ENCODE results near the gene GRK4.

GRK4 gene

GRCh38 chr4:3074846-3075651 is 111.7 kb downstream of the GRK4 start:
- DNase-seq = peak in 2 of 4 experiments; percentile 43 to 54

GRCh38 chr4:3075652-3075981 is 112.2 kb downstream of the GRK4 start:
- DNase-seq = no peak

- DNase-seq = no peak
These were observed 114.4 kb downstream of the GRK4 start for GRCh38 chr4:3077796-3078195.

DNA sequence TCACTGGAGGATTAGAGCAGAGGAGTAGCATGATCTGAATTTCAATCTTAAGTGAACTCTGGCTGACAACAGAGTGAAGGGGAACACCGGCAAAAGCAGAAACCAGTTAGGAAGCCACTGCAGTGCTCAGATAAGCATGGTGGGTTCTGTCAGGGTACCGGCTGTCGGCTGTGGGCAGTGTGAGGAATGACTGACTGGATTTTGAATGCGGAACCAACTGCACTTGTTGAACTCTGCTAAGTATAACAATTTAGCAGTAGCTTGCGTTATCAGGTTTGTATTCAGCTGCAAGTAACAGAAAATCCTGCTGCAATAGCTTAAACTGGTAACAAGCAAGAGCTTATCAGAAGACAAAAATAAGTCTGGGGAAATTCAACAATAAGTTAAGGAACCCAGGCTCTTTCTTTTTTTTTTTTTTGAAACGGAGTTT is 116.3 kb downstream of the GRK4 start:
- DNase-seq = no peak

DNA sequence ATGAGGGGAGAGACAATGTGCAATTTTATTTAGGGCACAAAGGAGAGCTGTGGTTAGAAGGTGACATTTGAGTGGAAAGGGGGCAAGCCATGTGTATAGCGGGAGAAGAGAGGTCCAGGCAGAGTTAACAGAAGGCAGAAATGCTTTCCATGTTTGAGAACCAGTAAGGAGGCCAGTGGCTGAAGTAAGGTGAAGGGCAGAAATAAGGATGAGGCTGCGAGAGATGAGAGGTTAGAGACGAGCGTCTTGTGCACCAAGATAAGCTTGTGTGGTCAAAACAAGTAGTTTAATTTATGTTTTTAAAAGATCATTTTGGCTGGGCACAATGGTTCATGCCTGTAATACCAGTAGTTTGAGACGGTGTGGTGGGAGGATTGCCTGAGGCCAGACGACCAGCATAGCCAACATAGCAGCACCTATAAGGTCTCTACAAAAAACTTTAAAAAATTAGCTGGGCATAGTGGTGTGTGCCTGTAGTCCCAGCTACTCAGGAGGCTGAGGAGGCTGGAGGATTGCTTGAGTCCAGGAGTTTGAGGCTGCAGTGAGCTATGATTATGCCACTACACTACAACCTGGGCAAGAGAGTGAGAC is 119.6 kb downstream of the GRK4 start:
- no peak for DNase-seq

GRCh38 chr4:3083732-3084131 is 120.4 kb downstream of the GRK4 start:
- no peak for DNase-seq

DNA sequence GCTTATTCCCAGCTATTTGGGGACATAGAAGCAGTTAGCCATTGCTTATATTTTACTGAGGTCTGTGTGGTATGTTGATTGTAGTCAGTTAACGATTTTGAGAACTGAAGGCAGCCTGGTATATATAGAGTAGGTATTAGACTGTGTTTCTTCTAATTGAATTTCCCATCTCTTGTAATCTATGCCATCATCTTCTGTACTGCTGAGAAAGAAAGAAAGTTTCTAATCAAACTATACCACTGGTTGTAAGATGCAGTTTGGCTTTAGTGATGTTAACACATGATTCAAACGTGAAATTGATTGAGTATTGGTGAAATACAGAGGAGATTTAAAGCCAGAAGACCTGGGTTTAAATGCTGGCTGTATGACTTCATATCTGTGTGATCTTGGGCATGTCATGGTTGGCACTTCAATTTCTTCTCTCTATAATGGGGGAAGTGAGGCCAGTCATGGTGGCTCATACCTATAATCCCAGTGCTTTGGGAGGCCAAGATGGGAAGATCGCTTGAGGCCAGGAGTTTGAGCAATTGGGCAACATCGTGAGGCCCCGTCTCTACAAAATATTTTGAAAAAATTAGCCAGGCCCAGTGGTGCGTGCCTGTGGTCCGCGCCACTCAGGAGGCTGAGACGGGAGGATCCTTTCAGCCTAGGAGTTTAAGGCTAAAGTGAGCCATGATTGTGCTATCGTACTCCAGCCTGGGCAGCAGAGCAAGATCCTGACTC is 122.7 kb downstream of the GRK4 start:
- no peak for DNase-seq

DNA sequence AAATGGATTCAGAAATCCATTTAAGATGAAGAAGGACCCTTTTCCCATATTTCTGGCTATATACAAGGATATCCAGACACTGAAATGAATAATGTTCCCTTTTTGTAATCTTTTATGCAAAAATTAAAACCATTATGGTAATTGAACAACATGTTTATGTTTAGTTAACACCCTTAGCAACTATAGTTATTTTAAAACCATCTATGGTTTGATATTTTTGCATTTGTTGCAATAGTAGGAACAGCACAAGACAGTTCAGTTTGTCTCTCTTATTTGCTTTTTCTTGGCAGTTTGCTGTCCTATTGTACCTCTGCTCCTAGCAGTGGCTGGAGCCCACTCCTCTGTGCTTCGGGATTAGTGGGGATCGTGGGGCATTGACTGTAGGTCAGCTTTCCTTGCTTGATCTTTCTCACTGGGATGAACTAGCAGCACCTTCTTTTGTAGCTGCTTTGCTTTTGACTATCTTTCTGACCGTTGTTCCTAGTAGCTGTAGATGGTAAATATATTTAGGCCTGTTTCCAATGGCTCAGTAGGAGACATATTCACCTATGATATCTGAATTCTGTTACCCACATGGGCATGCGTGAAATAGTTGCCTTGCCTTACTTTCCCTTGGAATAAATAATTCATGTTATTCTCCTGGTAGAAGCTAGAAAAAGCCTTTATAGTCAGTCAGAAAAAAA is 123.9 kb downstream of the GRK4 start:
- DNase-seq = no peak
